GM23338 (cell line): ENCODE measurements around the gene VPS37B. TPM values are rescaled to one million over a fixed set of nuclear protein-coding genes. Genes with fewer than 3 reads are reported as not detected.

ENCODE experiments used
- ATAC-seq: fragments of 200-7000 bp; cut with Tn5 transposase; 3 replicates; pipeline ENCODE4 v1.9.1; 2020
- DNase-seq: peaks from one replicate; pipeline ENCODE4 v3.0.0-alpha.2; 2015; ENCODE audit warnings: low spot score
- H2AFZ ChIP-seq: fragments of 200-600 bp; sonication (generic); 2 replicates; pipeline ENCODE4 v1.8.0; 2016; ENCODE audit warnings: antibody characterized with exemption, mild to moderate bottlenecking, moderate library complexity
- H3F3A ChIP-seq: fragments of 200-600 bp; sonication (generic); replicated peaks from 2 replicates; pipeline ENCODE4 v1.8.0; 2017; ENCODE audit warnings: antibody characterized with exemption, mixed run types, low read depth
- H3K27ac ChIP-seq: fragments of 200-600 bp; sonication (generic); 2 replicates; pipeline ENCODE4 v1.6.1; 2016; ENCODE audit warnings: low read depth
- H3K27me3 ChIP-seq: fragments of 200-600 bp; sonication (generic); 2 replicates; pipeline ENCODE4 v1.8.0; 2016; ENCODE audit warnings: mild to moderate bottlenecking, mixed run types, moderate library complexity; ENCODE audit not compliant: insufficient read depth
- H3K36me3 ChIP-seq: fragments of 200-600 bp; sonication (generic); 2 replicates; pipeline ENCODE4 v1.8.0; 2016; ENCODE audit warnings: mild to moderate bottlenecking; ENCODE audit not compliant: insufficient read depth
- H3K4me1 ChIP-seq: fragments of 200-600 bp; sonication (generic); 2 replicates; pipeline ENCODE4 v1.8.0; 2016; ENCODE audit warnings: mild to moderate bottlenecking, moderate library complexity; ENCODE audit not compliant: insufficient read depth
- H3K4me2 ChIP-seq: fragments of 200-600 bp; sonication (generic); 2 replicates; pipeline ENCODE4 v1.7.1; 2017; ENCODE audit warnings: mixed run types
- H3K4me3 ChIP-seq: fragments of 200-600 bp; sonication (generic); 2 replicates; pipeline ENCODE4 v1.6.1; 2016; ENCODE audit warnings: mixed run types
- H3K79me2 ChIP-seq: fragments of 200-600 bp; sonication (generic); replicated peaks from 2 replicates; pipeline ENCODE4 v1.8.0; 2017; ENCODE audit warnings: mild to moderate bottlenecking; ENCODE audit not compliant: insufficient read depth
- H3K9me2 ChIP-seq: fragments of 200-600 bp; sonication (generic); 2 replicates; pipeline ENCODE4 v1.8.0; 2017; ENCODE audit not compliant: insufficient read depth
- H4K20me1 ChIP-seq: fragments of 200-600 bp; sonication (generic); replicated peaks from 2 replicates; pipeline ENCODE4 v1.8.0; 2017; ENCODE audit warnings: mild to moderate bottlenecking; ENCODE audit not compliant: insufficient read depth
- H3K27ac Mint-ChIP-seq: 2 replicates; pipeline ENCODE4 v1.8.0; 2020; ENCODE audit warnings: inconsistent platforms, mild to moderate bottlenecking, moderate library complexity, mixed read lengths
- H3K27me3 Mint-ChIP-seq: 3 replicates; pipeline ENCODE4 v1.8.0; 2022; ENCODE audit warnings: low read depth, mild to moderate bottlenecking, moderate library complexity, mixed read lengths, inconsistent platforms; ENCODE audit not compliant: insufficient read depth, poor library complexity
- H3K36me3 Mint-ChIP-seq: 3 replicates; pipeline ENCODE4 v1.8.0; 2021; ENCODE audit warnings: low read depth, mild to moderate bottlenecking, inconsistent platforms, moderate library complexity, mixed read lengths
- H3K4me1 Mint-ChIP-seq: 3 replicates; pipeline ENCODE4 v1.8.0; 2020; ENCODE audit warnings: mild to moderate bottlenecking, inconsistent platforms, mixed read lengths
- H3K4me3 Mint-ChIP-seq: 3 replicates; pipeline ENCODE4 v1.8.0; 2021; ENCODE audit warnings: moderate library complexity, mild to moderate bottlenecking, inconsistent platforms, mixed read lengths
- H3K9me3 Mint-ChIP-seq: 3 replicates; pipeline ENCODE4 v1.8.0; 2020; ENCODE audit warnings: moderate library complexity, mild to moderate bottlenecking, inconsistent platforms, mixed read lengths
- CREB1 ChIP-seq: fragments of 250-450 bp; sonication (Bioruptor Pico); IDR thresholded peaks from 2 replicates; pipeline ENCODE4 v1.5.0; 2020; ENCODE audit warnings: low read depth, mild to moderate bottlenecking, moderate library complexity
- EZH2 ChIP-seq: fragments of 200-600 bp; sonication (generic); IDR thresholded peaks from one replicate; pipeline ENCODE4 v1.8.0; 2017; ENCODE audit warnings: antibody characterized with exemption, mild to moderate bottlenecking, low read depth; ENCODE audit not compliant: unreplicated experiment
- EZH2phosphoT487 ChIP-seq: fragments of 200-600 bp; sonication (generic); IDR thresholded peaks from one replicate; pipeline ENCODE4 v1.8.1; 2018; ENCODE audit warnings: antibody characterized with exemption; ENCODE audit not compliant: unreplicated experiment
- JUNB ChIP-seq: IDR thresholded peaks from one replicate; pipeline ENCODE4 v1.6.1; 2016; ENCODE audit warnings: antibody characterized with exemption; ENCODE audit not compliant: unreplicated experiment
- NANOG ChIP-seq: IDR thresholded peaks from 2 replicates; pipeline ENCODE4 v1.6.1; 2016; ENCODE audit warnings: antibody characterized with exemption, borderline replicate concordance
- POLR2AphosphoS5 ChIP-seq: IDR thresholded peaks from 2 replicates; pipeline ENCODE4 v1.6.1; 2016; ENCODE audit warnings: antibody characterized with exemption, low read depth
- STAT1 ChIP-seq: IDR thresholded peaks from one replicate; pipeline ENCODE4 v1.6.1; 2016; ENCODE audit warnings: antibody characterized with exemption; ENCODE audit not compliant: unreplicated experiment
- ZNF114 ChIP-seq: fragments of 250-450 bp; sonication (Bioruptor Pico); IDR thresholded peaks from 2 replicates; pipeline ENCODE4 v1.5.0; 2020; ENCODE audit warnings: mild to moderate bottlenecking, moderate library complexity
- ZNF331 ChIP-seq: fragments of 250-450 bp; sonication (Bioruptor Pico); IDR thresholded peaks from 2 replicates; pipeline ENCODE4 v1.5.0; 2020; ENCODE audit warnings: low read depth, mild to moderate bottlenecking, moderate library complexity
- polyA plus RNA-seq: library from polyadenylated mRNA; unstranded; fragments of >200 nt; fragmentation: Nextera tagmentation; extraction: Ambion mirVana; gene quantifications from 2 replicates; pipeline ENCODE4 v1.2.1, GENCODE V29; 2016
- total RNA-seq: library from RNA; depleted of rRNA; stranded (reverse); fragments of >200 nt; shearing (Covaris generic); gene quantifications from 2 replicates; pipeline ENCODE4 v1.2.3, GENCODE V29; 2014
- TF ChIP-seq, protein P1 (sequence below), 2 experiments: fragments of 200-600 bp in 1 of 2; sonication (generic) in 1 of 2; conservative IDR thresholded peaks; 2 replicates each; pipeline versions ENCODE4 v1.5.1 to v1.6.1; 2016 to 2017; ENCODE audit warnings: antibody characterized with exemption in 2 of 2, low read depth in 2 of 2, mild to moderate bottlenecking in 2 of 2, moderate library complexity in 1 of 2
- TF ChIP-seq, protein P2 (sequence below): IDR thresholded peaks from 2 replicates; pipeline ENCODE4 v1.6.1; 2016; ENCODE audit warnings: antibody characterized with exemption
- TF ChIP-seq, protein P3 (sequence below): fragments of 250-450 bp; sonication (Bioruptor Pico); IDR thresholded peaks from 2 replicates; pipeline ENCODE4 v1.5.0; 2020; ENCODE audit warnings: mild to moderate bottlenecking, moderate library complexity
- TF ChIP-seq, protein P4 (sequence below): IDR thresholded peaks from one replicate; pipeline ENCODE4 v1.6.1; 2018; ENCODE audit warnings: antibody characterized with exemption; ENCODE audit not compliant: unreplicated experiment

The VPS37B gene
- total and polyA plus RNA-seq, 2 experiments from 2014 or later = 6.7 to 10.9 TPM

DNA sequence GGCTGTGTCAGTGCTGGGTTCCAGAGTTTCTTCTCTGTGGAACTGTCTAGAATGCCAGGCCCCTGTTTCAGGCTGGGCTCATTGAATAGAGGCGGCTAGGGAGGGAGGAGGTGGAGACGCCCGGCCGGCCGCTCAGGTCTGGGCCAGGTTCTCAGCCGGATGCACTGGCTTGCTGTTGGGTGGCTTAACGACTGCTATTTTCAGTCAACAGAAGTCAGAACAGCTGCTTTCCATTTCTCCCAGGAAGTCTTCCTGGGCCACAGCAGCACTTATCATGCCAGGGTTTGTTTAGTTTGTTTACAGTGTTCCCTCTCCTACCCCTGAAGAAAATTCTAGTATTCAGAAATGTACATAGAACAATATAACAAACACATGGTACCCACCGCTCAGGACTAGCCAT, 26.0 kb upstream of the VPS37B start:
- Mint-ChIP-seq H3K27me3 (peaks cover 17% of the 10 kb centered on the region), H3K9me3 (no peaks in the 10 kb centered on the region), H3K27ac (no peak overlapping the region), H3K36me3 (no peaks in the 10 kb centered on the region), H3K4me1 (peaks cover 4% of the 10 kb centered on the region; the same call in 1 of the 3 replicates), H3K4me3 (no peak overlapping the region)
- Histone ChIP-seq H4K20me1 (no peaks in the 10 kb centered on the region), H3K4me1 (no peaks in the 10 kb centered on the region), H2AFZ (no peak overlapping the region), H3K27me3 (no peaks in the 10 kb centered on the region), H3K79me2 (no peaks in the 10 kb centered on the region), H3K27ac (no peak overlapping the region), H3F3A (no peaks in the 10 kb centered on the region), H3K4me3 (no peak overlapping the region), H3K36me3 (no peaks in the 10 kb centered on the region), H3K9me2 (no peaks in the 10 kb centered on the region), H3K4me2 (no peak overlapping the region)
- ATAC-seq (no peak), DNase-seq (no peak)
- TF ChIP-seq EZH2 = no peak
- no peak for TF ChIP-seq ZNF331
- no peak for TF ChIP-seq EZH2phosphoT487
- TF ChIP-seq ZNF114 (CRISPR knock-in tag) = no peak
- TF ChIP-seq, protein P1, sequence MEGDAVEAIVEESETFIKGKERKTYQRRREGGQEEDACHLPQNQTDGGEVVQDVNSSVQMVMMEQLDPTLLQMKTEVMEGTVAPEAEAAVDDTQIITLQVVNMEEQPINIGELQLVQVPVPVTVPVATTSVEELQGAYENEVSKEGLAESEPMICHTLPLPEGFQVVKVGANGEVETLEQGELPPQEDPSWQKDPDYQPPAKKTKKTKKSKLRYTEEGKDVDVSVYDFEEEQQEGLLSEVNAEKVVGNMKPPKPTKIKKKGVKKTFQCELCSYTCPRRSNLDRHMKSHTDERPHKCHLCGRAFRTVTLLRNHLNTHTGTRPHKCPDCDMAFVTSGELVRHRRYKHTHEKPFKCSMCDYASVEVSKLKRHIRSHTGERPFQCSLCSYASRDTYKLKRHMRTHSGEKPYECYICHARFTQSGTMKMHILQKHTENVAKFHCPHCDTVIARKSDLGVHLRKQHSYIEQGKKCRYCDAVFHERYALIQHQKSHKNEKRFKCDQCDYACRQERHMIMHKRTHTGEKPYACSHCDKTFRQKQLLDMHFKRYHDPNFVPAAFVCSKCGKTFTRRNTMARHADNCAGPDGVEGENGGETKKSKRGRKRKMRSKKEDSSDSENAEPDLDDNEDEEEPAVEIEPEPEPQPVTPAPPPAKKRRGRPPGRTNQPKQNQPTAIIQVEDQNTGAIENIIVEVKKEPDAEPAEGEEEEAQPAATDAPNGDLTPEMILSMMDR (conservative IDR thresholded peaks at IDR 0.05; ENCODE audit: low read depth in 2 of 2) = no peak
- TF ChIP-seq JUNB = no peak
- TF ChIP-seq, protein P2, sequence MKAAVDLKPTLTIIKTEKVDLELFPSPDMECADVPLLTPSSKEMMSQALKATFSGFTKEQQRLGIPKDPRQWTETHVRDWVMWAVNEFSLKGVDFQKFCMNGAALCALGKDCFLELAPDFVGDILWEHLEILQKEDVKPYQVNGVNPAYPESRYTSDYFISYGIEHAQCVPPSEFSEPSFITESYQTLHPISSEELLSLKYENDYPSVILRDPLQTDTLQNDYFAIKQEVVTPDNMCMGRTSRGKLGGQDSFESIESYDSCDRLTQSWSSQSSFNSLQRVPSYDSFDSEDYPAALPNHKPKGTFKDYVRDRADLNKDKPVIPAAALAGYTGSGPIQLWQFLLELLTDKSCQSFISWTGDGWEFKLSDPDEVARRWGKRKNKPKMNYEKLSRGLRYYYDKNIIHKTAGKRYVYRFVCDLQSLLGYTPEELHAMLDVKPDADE = no peak
- TF ChIP-seq, protein P3, sequence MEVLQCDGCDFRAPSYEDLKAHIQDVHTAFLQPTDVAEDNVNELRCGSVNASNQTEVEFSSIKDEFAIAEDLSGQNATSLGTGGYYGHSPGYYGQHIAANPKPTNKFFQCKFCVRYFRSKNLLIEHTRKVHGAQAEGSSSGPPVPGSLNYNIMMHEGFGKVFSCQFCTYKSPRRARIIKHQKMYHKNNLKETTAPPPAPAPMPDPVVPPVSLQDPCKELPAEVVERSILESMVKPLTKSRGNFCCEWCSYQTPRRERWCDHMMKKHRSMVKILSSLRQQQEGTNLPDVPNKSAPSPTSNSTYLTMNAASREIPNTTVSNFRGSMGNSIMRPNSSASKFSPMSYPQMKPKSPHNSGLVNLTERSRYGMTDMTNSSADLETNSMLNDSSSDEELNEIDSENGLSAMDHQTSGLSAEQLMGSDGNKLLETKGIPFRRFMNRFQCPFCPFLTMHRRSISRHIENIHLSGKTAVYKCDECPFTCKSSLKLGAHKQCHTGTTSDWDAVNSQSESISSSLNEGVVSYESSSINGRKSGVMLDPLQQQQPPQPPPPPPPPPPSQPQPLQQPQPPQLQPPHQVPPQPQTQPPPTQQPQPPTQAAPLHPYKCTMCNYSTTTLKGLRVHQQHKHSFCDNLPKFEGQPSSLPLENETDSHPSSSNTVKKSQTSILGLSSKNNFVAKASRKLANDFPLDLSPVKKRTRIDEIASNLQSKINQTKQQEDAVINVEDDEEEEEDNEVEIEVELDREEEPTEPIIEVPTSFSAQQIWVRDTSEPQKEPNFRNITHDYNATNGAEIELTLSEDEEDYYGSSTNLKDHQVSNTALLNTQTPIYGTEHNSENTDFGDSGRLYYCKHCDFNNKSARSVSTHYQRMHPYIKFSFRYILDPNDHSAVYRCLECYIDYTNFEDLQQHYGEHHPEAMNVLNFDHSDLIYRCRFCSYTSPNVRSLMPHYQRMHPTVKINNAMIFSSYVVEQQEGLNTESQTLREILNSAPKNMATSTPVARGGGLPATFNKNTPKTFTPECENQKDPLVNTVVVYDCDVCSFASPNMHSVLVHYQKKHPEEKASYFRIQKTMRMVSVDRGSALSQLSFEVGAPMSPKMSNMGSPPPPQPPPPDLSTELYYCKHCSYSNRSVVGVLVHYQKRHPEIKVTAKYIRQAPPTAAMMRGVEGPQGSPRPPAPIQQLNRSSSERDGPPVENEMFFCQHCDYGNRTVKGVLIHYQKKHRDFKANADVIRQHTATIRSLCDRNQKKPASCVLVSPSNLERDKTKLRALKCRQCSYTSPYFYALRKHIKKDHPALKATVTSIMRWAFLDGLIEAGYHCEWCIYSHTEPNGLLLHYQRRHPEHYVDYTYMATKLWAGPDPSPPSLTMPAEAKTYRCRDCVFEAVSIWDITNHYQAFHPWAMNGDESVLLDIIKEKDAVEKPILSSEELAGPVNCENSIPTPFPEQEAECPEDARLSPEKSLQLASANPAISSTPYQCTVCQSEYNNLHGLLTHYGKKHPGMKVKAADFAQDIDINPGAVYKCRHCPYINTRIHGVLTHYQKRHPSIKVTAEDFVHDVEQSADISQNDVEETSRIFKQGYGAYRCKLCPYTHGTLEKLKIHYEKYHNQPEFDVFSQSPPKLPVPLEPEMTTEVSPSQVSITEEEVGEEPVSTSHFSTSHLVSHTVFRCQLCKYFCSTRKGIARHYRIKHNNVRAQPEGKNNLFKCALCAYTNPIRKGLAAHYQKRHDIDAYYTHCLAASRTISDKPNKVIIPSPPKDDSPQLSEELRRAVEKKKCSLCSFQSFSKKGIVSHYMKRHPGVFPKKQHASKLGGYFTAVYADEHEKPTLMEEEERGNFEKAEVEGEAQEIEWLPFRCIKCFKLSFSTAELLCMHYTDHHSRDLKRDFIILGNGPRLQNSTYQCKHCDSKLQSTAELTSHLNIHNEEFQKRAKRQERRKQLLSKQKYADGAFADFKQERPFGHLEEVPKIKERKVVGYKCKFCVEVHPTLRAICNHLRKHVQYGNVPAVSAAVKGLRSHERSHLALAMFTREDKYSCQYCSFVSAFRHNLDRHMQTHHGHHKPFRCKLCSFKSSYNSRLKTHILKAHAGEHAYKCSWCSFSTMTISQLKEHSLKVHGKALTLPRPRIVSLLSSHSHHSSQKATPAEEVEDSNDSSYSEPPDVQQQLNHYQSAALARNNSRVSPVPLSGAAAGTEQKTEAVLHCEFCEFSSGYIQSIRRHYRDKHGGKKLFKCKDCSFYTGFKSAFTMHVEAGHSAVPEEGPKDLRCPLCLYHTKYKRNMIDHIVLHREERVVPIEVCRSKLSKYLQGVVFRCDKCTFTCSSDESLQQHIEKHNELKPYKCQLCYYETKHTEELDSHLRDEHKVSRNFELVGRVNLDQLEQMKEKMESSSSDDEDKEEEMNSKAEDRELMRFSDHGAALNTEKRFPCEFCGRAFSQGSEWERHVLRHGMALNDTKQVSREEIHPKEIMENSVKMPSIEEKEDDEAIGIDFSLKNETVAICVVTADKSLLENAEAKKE (CRISPR knock-in tag) = no peak
- TF ChIP-seq STAT1 = no peak
- no peak for TF ChIP-seq POLR2AphosphoS5
- no peak for TF ChIP-seq NANOG
- TF ChIP-seq CREB1 (CRISPR knock-in tag) = no peak
- TF ChIP-seq, protein P4, sequence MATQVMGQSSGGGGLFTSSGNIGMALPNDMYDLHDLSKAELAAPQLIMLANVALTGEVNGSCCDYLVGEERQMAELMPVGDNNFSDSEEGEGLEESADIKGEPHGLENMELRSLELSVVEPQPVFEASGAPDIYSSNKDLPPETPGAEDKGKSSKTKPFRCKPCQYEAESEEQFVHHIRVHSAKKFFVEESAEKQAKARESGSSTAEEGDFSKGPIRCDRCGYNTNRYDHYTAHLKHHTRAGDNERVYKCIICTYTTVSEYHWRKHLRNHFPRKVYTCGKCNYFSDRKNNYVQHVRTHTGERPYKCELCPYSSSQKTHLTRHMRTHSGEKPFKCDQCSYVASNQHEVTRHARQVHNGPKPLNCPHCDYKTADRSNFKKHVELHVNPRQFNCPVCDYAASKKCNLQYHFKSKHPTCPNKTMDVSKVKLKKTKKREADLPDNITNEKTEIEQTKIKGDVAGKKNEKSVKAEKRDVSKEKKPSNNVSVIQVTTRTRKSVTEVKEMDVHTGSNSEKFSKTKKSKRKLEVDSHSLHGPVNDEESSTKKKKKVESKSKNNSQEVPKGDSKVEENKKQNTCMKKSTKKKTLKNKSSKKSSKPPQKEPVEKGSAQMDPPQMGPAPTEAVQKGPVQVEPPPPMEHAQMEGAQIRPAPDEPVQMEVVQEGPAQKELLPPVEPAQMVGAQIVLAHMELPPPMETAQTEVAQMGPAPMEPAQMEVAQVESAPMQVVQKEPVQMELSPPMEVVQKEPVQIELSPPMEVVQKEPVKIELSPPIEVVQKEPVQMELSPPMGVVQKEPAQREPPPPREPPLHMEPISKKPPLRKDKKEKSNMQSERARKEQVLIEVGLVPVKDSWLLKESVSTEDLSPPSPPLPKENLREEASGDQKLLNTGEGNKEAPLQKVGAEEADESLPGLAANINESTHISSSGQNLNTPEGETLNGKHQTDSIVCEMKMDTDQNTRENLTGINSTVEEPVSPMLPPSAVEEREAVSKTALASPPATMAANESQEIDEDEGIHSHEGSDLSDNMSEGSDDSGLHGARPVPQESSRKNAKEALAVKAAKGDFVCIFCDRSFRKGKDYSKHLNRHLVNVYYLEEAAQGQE = no peak
